ENCODE data around the gene RFXAP.

Gene RFXAP

GRCh38 chr13:36862002-36862685 is 43.1 kb downstream of the RFXAP start:
- Histone ChIP-seq H3K27me3 (ENCODE audit: control insufficient read depth, insufficient read depth, low read length, poor library complexity, severe bottlenecking) (no peaks in the 10 kb centered on the region), H3K36me3 (ENCODE audit: control insufficient read depth, insufficient read depth, low read length) (no peaks in the 10 kb centered on the region), H3K4me3 (ENCODE audit: insufficient read depth, low read depth, low read length) (no peak overlapping the region), H3K9me3 (ENCODE audit: control insufficient read depth, low read length) (no peaks in the 10 kb centered on the region), H3K27ac (ENCODE audit: insufficient read depth, low read depth, low read length, poor library complexity, severe bottlenecking) (no peak overlapping the region), H3K4me1 (ENCODE audit: control insufficient read depth, insufficient read depth, low read length) (no peaks in the 10 kb centered on the region)
- WGBS, 2 experiments, result 90 to 91% methylated on average over 6 of the region's 6 CpGs

- Histone ChIP-seq H3K4me1 (ENCODE audit: control insufficient read depth, insufficient read depth, low read length) (no peaks in the 10 kb centered on the region), H3K27ac (ENCODE audit: insufficient read depth, low read depth, low read length, poor library complexity, severe bottlenecking) (no peak overlapping the region), H3K4me3 (ENCODE audit: insufficient read depth, low read depth, low read length) (no peak overlapping the region), H3K27me3 (ENCODE audit: control insufficient read depth, insufficient read depth, low read length, poor library complexity, severe bottlenecking) (no peaks in the 10 kb centered on the region), H3K9me3 (ENCODE audit: control insufficient read depth, low read length) (no peaks in the 10 kb centered on the region), H3K36me3 (ENCODE audit: control insufficient read depth, insufficient read depth, low read length) (no peaks in the 10 kb centered on the region)
- WGBS, 2 experiments, result 94 to 97% methylated on average over 7 of the region's 7 CpGs
Measured at GRCh38 chr13:36862722-36863121, 43.7 kb downstream of the RFXAP start.

GRCh38 chr13:36865265-36865664 is 46.2 kb downstream of the RFXAP start:
- Histone ChIP-seq H3K9me3 (ENCODE audit: control insufficient read depth, low read length) (no peaks in the 10 kb centered on the region), H3K4me3 (ENCODE audit: insufficient read depth, low read depth, low read length) (no peak overlapping the region), H3K4me1 (ENCODE audit: control insufficient read depth, insufficient read depth, low read length) (no peaks in the 10 kb centered on the region), H3K27ac (ENCODE audit: insufficient read depth, low read depth, low read length, poor library complexity, severe bottlenecking) (no peak overlapping the region), H3K36me3 (ENCODE audit: control insufficient read depth, insufficient read depth, low read length) (no peaks in the 10 kb centered on the region), H3K27me3 (ENCODE audit: control insufficient read depth, insufficient read depth, low read length, poor library complexity, severe bottlenecking) (no peaks in the 10 kb centered on the region)
- WGBS, 2 experiments, result 94 to 96% methylated on average over 5 of the region's 5 CpGs

GRCh38 chr13:36866232-36866631 is 47.2 kb downstream of the RFXAP start:
- H3K4me3 ChIP-seq (ENCODE audit: insufficient read depth, low read depth, low read length), result no peak overlapping the region
- no peak overlapping the region for H3K27ac ChIP-seq (ENCODE audit: insufficient read depth, low read depth, low read length, poor library complexity, severe bottlenecking)
- no peaks in the 10 kb centered on the region for H3K27me3 ChIP-seq (ENCODE audit: control insufficient read depth, insufficient read depth, low read length, poor library complexity, severe bottlenecking)
- no peaks in the 10 kb centered on the region for H3K36me3 ChIP-seq (ENCODE audit: control insufficient read depth, insufficient read depth, low read length)
- H3K9me3 ChIP-seq (ENCODE audit: control insufficient read depth, low read length), result no peaks in the 10 kb centered on the region
- no peaks in the 10 kb centered on the region for H3K4me1 ChIP-seq (ENCODE audit: control insufficient read depth, insufficient read depth, low read length)

GRCh38 chr13:36870050-36870692 is 51.1 kb downstream of the RFXAP start:
- H3K4me3 ChIP-seq (ENCODE audit: insufficient read depth, low read depth, low read length), result no peak overlapping the region
- no peaks in the 10 kb centered on the region for H3K4me1 ChIP-seq (ENCODE audit: control insufficient read depth, insufficient read depth, low read length)
- no peaks in the 10 kb centered on the region for H3K9me3 ChIP-seq (ENCODE audit: control insufficient read depth, low read length)
- no peak overlapping the region for H3K27ac ChIP-seq (ENCODE audit: insufficient read depth, low read depth, low read length, poor library complexity, severe bottlenecking)
- WGBS, 2 experiments, result 80 to 100% methylated on average over 1 of the region's 1 CpG
- H3K36me3 ChIP-seq (ENCODE audit: control insufficient read depth, insufficient read depth, low read length), result no peaks in the 10 kb centered on the region
- no peaks in the 10 kb centered on the region for H3K27me3 ChIP-seq (ENCODE audit: control insufficient read depth, insufficient read depth, low read length, poor library complexity, severe bottlenecking)

- H3K4me3 ChIP-seq (ENCODE audit: insufficient read depth, low read depth, low read length), result no peak overlapping the region
- no peaks in the 10 kb centered on the region for H3K9me3 ChIP-seq (ENCODE audit: control insufficient read depth, low read length)
- no peaks in the 10 kb centered on the region for H3K36me3 ChIP-seq (ENCODE audit: control insufficient read depth, insufficient read depth, low read length)
- H3K4me1 ChIP-seq (ENCODE audit: control insufficient read depth, insufficient read depth, low read length), result no peaks in the 10 kb centered on the region
- no peaks in the 10 kb centered on the region for H3K27me3 ChIP-seq (ENCODE audit: control insufficient read depth, insufficient read depth, low read length, poor library complexity, severe bottlenecking)
- WGBS, 2 experiments, result 57 to 62% methylated on average over 10 of the region's 10 CpGs
- H3K27ac ChIP-seq (ENCODE audit: insufficient read depth, low read depth, low read length, poor library complexity, severe bottlenecking), result no peak overlapping the region
Measured at GRCh38 chr13:36872621-36873020, 53.6 kb downstream of the RFXAP start.

- no peak overlapping the region for H3K4me3 ChIP-seq (ENCODE audit: insufficient read depth, low read depth, low read length)
- H3K4me1 ChIP-seq (ENCODE audit: control insufficient read depth, insufficient read depth, low read length), result no peaks in the 10 kb centered on the region
- H3K9me3 ChIP-seq (ENCODE audit: control insufficient read depth, low read length), result no peaks in the 10 kb centered on the region
- no peaks in the 10 kb centered on the region for H3K27me3 ChIP-seq (ENCODE audit: control insufficient read depth, insufficient read depth, low read length, poor library complexity, severe bottlenecking)
- no peaks in the 10 kb centered on the region for H3K36me3 ChIP-seq (ENCODE audit: control insufficient read depth, insufficient read depth, low read length)
- 80 to 92% methylated on average over 2 to 3 of the region's 4 CpGs for WGBS, 2 experiments
- H3K27ac ChIP-seq (ENCODE audit: insufficient read depth, low read depth, low read length, poor library complexity, severe bottlenecking), result no peak overlapping the region
Measured at GRCh38 chr13:36875431-36875830, 56.4 kb downstream of the RFXAP start.

- H3K27ac ChIP-seq (ENCODE audit: insufficient read depth, low read depth, low read length, poor library complexity, severe bottlenecking), result no peak overlapping the region
- 84 to 100% methylated on average over 2 to 4 of the region's 4 CpGs for WGBS, 2 experiments
- H3K4me3 ChIP-seq (ENCODE audit: insufficient read depth, low read depth, low read length), result no peak overlapping the region
- no peaks in the 10 kb centered on the region for H3K36me3 ChIP-seq (ENCODE audit: control insufficient read depth, insufficient read depth, low read length)
- H3K9me3 ChIP-seq (ENCODE audit: control insufficient read depth, low read length), result no peaks in the 10 kb centered on the region
- H3K27me3 ChIP-seq (ENCODE audit: control insufficient read depth, insufficient read depth, low read length, poor library complexity, severe bottlenecking), result no peaks in the 10 kb centered on the region
- H3K4me1 ChIP-seq (ENCODE audit: control insufficient read depth, insufficient read depth, low read length), result no peaks in the 10 kb centered on the region
Measured at GRCh38 chr13:36875961-36876360, 56.9 kb downstream of the RFXAP start.

All from ectodermal cell (in vitro differentiated cells).